SK-N-SH (cell line): ENCODE measurements around the gene OSTF1.

Experiments
- EZH2phosphoT487 ChIP-seq: fragments of 200-600 bp; sonication (generic); IDR thresholded peaks from 2 replicates; pipeline ENCODE4 v1.6.1; 2017; ENCODE audit warnings: low read depth, mixed run types, mild to moderate bottlenecking, antibody characterized with exemption, moderate library complexity, borderline replicate concordance
- FOXM1 ChIP-seq: IDR thresholded peaks from 2 replicates; pipeline ENCODE4 v1.4.0; 2012; ENCODE audit warnings: low read depth, mild to moderate bottlenecking
- GABPA ChIP-seq: IDR thresholded peaks from 2 replicates; pipeline ENCODE4 v1.4.0; 2012; ENCODE audit warnings: low read depth, mild to moderate bottlenecking
- JUND ChIP-seq: IDR thresholded peaks from 2 replicates; pipeline ENCODE4 v1.4.0; 2012
- MEF2A ChIP-seq: IDR thresholded peaks from 2 replicates; pipeline ENCODE4 v1.4.0; 2012; ENCODE audit warnings: low read depth, borderline replicate concordance
- POLR2AphosphoS5 ChIP-seq: IDR thresholded peaks from 2 replicates; pipeline ENCODE4 v1.6.1; 2012; ENCODE audit warnings: low read depth, low read length
- RCOR1 ChIP-seq: fragments of 150-350 bp; IDR thresholded peaks from 2 replicates; pipeline ENCODE4 v1.6.1; 2017; ENCODE audit warnings: antibody characterized with exemption, low read length
- TAF1 ChIP-seq: IDR thresholded peaks from 2 replicates; pipeline ENCODE4 v1.6.1; 2012; ENCODE audit warnings: low read depth, mild to moderate bottlenecking, low read length, moderate library complexity, borderline replicate concordance
- TCF12 ChIP-seq: IDR thresholded peaks from 2 replicates; pipeline ENCODE4 v1.4.0; 2012
- TF ChIP-seq, protein P1 (sequence below): fragments of 150-350 bp; IDR thresholded peaks from 2 replicates; pipeline ENCODE4 v1.6.1; 2016; ENCODE audit warnings: mild to moderate bottlenecking, low read depth, low read length
- TF ChIP-seq, protein P2 (sequence below): fragments of 200-600 bp; sonication (generic); IDR thresholded peaks from 2 replicates; pipeline ENCODE4 v1.6.1; 2017; ENCODE audit warnings: antibody characterized with exemption, mild to moderate bottlenecking, moderate library complexity
- TF ChIP-seq, protein P3 (sequence below): IDR thresholded peaks from 2 replicates; pipeline ENCODE4 v1.4.0; 2012; ENCODE audit warnings: low read depth, borderline replicate concordance

DNA sequence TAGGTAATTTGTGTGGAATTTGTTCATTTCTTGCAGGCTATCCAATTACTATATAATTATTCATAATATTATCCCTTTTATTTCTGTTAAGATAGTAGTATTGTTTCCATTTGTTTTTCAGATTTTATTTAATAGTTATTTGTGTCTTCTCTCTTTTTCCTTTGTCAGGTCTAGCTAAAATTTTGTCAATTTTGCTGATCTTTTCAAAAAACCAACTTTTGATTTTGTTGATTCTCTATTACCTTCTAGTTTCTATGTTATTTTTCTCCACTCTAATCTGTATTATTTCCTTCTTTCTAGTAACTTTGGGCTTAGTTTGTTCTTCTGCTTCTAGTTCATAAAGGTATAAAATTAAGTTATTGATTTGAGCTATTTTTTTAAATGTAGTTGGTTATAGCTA, 76.3 kb downstream of the OSTF1 start:
- no peak for TF ChIP-seq TCF12
- TF ChIP-seq, protein P1, sequence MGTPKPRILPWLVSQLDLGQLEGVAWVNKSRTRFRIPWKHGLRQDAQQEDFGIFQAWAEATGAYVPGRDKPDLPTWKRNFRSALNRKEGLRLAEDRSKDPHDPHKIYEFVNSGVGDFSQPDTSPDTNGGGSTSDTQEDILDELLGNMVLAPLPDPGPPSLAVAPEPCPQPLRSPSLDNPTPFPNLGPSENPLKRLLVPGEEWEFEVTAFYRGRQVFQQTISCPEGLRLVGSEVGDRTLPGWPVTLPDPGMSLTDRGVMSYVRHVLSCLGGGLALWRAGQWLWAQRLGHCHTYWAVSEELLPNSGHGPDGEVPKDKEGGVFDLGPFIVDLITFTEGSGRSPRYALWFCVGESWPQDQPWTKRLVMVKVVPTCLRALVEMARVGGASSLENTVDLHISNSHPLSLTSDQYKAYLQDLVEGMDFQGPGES, result no peak
- TF ChIP-seq, protein P2, sequence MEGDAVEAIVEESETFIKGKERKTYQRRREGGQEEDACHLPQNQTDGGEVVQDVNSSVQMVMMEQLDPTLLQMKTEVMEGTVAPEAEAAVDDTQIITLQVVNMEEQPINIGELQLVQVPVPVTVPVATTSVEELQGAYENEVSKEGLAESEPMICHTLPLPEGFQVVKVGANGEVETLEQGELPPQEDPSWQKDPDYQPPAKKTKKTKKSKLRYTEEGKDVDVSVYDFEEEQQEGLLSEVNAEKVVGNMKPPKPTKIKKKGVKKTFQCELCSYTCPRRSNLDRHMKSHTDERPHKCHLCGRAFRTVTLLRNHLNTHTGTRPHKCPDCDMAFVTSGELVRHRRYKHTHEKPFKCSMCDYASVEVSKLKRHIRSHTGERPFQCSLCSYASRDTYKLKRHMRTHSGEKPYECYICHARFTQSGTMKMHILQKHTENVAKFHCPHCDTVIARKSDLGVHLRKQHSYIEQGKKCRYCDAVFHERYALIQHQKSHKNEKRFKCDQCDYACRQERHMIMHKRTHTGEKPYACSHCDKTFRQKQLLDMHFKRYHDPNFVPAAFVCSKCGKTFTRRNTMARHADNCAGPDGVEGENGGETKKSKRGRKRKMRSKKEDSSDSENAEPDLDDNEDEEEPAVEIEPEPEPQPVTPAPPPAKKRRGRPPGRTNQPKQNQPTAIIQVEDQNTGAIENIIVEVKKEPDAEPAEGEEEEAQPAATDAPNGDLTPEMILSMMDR, result no peak
- no peak for TF ChIP-seq MEF2A
- TF ChIP-seq GABPA, result no peak
- TF ChIP-seq, protein P3, sequence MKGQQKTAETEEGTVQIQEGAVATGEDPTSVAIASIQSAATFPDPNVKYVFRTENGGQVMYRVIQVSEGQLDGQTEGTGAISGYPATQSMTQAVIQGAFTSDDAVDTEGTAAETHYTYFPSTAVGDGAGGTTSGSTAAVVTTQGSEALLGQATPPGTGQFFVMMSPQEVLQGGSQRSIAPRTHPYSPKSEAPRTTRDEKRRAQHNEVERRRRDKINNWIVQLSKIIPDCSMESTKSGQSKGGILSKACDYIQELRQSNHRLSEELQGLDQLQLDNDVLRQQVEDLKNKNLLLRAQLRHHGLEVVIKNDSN, result no peak
- no peak for TF ChIP-seq TAF1
- no peak for TF ChIP-seq FOXM1
- no peak for TF ChIP-seq JUND
- TF ChIP-seq POLR2AphosphoS5, result no peak
- no peak for TF ChIP-seq RCOR1
- no peak for TF ChIP-seq EZH2phosphoT487
